GM21381 (cell line): ENCODE data around the gene EFCAB6.

Experiments used
- ATAC-seq: cut with Tn5 transposase; IDR thresholded peaks from one replicate; pipeline ENCODE4 v1.9.1; 2021; ENCODE audit warnings: mild to moderate bottlenecking, moderate library complexity; ENCODE audit not compliant: unreplicated experiment

The EFCAB6 gene

DNA sequence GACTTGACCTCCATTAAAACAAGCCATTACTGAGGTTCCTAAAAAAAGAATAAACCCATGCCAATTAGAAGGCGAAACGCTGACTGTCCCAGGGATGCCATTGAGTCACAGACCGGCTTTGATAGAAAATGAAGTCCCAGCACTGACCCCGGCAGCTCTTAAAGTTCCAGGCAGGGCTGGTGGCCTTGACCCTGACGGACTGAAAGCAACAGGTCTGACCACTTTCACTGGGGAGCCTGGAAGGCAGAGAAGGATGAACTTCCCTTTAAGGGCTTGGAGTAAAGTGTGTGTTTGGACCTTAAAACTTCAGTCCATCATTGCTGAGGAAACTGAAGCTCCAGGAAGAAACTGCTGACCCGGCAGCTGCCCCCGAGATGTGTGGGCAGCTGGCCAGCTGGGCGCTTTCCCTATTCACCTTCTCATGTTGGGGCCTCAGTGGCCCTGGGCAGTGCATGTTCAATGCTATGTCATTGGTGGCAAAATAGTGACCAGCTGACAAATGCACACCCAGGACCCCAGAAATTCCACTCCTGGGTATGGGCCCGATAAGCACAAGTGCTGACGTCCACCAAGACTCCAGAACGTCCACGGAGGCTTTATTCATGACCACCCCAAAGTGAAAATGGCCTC, 18.9 kb upstream of the EFCAB6 start:
- no peak for ATAC-seq

DNA sequence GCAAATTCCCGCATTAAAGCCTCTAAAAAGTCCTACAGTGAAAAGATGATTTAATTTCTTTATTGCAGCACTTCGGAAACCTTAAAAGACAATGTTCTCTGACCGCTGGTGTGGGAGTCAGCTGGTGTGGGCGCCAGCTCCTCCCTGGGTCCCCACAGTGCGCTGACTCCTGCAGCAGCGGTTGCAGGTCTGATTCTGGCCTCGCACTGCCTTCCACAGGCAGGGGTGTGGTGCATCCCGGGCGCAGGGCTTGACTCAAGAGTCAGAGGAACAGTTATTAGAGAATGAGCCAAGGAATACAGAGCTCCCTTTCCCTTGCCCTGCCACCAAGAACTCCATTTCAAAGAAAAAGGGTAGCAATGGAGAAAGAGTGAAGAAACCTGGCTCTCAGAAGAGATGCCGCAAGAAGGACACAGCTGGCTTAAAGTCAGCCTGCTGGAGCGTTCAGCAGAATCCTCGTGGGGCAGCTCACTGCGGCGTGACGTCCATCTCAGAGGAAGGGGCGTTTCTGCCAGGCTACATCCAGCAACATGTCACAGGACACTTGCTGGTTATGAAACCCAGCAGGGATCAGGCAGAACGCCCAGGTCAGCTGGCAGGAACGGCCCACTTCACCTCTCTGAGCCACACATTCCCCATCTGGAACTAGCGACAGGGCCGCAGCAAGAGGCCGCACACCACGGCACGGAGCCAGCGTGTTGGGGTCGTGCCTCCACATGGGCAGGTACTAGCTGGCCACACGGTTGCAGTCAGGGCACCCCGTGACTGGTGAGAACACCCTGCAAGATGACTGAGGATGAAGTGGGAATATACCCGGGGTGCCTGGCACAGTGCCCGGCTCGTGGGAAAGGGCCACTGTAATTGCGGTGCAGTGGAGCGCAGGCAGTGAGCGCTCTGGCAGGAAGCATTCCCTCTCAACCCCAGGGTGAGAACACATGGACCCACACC, 18.1 kb upstream of the EFCAB6 start:
- no peak for ATAC-seq

DNA sequence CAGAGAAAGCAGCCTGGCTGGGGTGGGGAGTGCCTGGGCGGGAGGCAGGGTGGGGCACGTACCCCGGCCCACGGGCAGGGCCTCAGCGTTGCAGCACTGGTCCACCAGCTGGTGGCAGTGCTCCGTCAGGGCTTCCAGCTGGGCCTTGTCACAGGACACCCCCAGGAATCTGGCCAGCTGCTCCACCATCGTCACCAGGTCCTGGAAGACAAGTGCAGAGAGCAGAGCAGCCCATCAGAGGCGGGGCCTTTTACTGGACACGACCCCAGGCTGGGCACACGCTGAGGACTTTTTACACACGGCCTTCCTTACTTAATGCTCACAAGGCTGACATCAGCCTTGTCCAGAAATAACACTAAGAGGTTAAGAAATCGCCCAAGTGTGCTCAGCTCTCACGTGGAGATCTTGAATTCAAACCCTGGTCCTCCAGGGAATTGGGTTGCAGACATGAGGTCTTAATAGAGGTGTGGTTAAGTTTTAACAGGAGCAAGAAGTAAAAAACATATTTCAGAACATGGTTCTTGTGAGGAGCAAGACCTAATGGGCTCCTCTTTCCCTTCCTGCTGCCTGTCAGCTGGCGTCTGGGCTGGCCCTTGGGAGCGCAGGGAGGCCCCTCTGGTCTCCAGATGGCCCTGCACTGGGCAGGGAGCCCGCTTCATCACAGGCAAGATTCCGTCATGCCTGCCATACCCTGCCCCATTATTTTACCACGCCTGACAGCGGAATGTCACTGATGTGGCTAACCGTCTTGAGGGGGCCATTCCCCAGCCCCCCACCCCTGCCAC, 17.1 kb upstream of the EFCAB6 start:
- no peak for ATAC-seq

DNA sequence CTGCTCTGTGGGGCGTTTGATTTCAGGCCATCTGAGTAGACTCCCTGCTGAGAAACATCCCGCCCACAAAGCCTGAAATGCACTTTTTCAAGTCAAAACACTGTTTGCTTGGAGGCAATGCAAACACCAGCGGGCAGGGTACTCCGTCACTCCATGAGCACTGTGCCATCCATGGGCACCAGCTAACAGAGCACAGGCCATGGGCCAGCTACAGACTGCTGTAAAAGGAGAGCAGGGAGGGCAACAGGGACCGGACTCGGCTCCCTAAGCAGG, 16.6 kb upstream of the EFCAB6 start:
- no peak for ATAC-seq

DNA sequence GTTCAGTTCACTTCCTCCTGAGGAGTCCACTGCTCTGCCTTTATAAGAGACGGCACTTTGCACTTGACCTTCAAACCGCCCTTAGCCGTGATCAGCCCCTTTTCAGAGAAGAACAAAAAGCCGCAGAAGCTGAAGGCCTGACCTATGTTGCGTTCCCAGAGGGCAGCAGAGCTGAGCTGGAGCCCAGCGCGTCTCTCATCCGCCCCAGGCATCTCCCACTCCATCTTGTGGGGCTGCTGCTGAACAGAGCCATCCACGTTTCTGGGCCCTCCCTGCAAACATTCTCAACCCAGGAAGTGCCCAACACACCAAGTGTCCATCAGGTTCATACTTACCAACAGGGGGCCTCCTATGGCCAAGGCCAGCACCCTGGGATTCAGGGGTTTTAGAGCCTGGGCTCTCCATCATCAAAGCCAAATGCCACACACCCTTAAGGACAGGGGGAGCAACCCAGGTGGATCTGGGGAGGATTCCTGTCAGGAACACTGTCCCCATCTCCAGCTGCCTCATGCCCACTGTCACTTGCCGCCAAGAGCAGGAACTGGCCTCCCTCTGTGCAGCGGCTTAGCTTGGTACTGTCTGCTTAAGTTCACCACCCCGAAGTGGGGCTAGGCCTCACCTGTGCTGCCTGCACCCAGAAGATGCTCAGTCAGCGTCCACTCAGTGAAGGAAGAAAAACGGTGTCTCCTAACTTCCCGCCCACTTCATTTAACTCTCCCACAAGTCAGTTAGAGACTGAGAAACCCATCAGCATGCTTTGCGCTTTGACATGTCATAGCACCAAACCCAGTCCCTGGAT, 16.0 kb upstream of the EFCAB6 start:
- ATAC-seq: no peak

DNA sequence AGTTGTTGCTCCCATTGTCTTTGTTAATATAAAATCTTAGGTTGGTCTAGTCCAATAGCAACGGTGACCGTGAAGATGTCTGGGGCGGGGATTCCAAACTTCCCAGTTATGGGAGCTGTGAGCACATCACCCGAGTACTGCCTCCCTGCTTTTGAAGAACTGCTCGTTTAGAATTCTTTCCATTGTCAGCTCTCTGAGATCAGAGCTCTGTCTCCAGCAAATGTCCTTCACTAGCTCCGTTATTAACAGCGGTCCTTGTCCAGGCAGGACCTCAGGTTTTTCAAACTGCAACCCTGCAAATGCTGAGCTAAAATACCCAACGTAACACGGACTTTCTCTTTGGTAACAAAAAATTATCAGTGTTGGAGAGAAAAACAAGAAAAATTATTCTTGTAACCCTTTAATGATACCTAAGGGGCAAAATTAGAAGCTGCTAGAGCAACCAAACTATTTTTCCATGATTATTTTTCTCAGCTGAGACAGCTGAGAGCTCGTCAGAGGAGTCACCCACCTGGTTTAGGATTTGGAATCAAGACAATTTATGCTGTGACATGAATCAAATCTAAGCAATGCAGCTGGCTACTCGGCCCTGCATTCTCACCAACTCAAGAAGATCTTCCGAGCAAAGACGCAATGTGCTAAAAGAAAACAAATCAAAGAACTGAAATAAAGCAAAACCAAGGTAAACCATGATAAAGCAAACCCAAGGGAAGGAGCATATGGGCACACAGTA, 15.1 kb upstream of the EFCAB6 start:
- no peak for ATAC-seq

DNA sequence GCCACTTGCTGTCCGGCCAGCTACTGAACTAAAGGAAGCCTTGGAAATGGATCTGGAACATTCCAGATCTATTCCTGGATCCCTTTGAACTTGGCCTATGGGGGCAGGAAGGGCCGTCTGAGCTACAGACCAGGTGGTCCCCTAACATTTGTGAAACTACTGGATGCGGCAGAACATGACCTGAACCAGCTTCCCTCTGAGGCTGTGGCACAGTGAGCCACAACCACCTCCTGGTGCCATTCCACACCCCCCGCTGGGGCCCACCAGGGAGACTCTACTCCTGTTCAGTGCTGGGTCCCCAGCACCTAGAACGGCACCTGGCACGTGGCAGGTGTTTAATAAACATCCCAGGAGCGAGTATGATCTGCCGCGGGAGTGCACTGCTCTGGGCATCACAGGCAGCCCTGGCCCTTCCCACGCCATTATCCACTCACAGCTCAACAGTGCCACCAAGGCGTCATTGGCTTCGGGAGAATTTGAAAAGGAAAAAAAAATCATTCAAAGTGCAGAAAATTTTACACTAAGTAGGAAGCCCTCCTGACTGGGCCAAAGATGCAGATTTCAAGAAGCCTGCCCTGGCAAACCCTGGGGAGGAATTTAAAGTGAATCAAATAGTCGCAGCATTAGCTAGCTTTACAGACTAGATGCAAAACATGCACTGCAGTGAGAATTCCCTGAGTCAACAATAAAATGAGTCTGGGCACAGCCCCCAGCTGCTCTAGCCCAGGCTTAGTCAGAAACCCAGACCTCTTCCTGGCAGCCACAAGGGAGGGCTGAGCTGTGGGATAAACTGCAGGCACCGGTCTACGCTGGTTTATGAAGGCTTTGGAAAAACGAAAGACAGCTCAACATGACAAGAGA, 14.3 kb upstream of the EFCAB6 start:
- ATAC-seq: no peak

DNA sequence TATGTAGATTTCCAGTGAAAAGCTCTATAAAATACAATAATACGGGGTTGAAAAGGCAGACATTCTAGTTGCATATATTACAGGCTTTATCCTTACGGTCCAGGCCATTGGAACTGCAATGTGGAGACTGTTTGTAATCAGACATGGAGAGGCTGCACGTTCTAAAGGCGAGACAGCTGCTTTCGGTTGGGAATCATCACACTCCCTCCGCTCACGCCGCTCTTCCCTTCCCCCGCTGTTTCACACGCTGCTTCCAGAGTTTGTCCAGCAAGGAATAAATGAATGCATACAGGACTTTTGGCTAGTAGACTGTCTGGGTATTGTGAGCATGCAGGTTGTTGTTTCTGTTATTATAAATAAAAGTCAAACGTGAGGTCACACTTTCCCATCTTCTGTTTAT, 13.5 kb upstream of the EFCAB6 start:
- ATAC-seq: no peak

DNA sequence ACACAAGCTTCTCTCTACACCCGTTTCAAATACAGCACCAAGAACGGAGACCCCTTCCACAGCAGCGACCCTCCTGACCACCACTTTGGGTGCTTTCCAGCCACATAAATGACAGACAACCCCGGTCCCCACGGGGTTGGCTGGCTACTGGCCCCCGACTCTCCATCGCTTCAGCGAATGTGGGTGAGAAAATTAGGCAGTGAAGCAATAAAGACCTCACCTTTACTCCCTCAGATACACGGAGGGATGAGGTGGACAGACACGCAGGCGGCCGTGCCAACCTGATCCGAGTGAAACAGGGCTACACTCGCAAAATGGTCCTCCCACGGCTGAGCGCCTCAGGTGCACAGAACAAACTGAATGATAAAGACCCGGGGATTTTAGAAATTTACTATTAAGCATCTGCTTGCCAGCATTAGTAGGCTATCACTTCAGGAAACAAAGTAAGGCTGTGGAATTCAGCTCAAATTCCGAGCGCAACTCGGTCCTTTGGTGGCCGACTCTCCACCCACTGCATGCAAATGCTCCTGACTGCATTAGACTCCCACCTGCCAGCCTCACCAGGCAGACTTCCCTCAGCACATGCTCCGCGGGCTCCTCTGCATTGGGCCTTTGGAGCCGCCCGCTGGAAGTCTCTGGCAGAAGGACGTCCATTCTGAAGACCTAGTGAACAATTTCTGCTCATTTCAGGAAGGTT, 12.8 kb upstream of the EFCAB6 start:
- no peak for ATAC-seq

DNA sequence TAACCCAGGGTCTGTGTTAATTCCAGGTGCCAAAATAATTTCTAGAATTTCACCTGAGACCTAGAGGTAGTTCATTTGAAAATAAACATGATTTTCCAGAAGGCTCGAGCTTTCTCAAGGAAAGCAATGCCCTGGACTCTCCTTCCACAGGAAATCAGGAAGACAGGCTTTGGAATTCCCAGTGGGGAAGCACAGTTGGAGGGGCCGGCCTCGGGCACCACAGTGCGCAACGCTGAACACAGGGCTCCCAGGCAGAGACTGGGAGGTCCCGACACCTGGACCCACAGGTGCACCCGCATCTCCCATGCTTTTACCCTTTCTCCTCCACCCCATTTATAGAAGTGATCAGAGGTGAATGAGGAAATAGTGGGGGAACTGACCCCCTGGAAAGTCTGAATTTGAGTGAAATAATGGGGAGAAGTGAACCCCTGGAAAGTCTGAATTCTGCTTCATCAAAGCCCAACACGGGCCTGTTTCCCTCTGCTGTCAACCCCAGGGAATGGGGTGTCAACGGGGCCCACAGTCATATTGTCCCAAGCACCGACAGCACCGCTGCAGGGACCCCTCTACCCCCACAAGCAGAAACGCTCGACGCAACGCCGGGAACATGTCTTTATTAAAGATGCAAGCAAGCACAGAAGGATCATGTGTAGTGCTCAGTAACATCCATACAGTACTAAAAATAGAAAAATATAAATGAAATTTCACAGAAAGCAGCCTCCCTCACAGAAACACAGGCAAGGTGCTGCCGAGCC, 12.0 kb upstream of the EFCAB6 start:
- ATAC-seq: no peak

DNA sequence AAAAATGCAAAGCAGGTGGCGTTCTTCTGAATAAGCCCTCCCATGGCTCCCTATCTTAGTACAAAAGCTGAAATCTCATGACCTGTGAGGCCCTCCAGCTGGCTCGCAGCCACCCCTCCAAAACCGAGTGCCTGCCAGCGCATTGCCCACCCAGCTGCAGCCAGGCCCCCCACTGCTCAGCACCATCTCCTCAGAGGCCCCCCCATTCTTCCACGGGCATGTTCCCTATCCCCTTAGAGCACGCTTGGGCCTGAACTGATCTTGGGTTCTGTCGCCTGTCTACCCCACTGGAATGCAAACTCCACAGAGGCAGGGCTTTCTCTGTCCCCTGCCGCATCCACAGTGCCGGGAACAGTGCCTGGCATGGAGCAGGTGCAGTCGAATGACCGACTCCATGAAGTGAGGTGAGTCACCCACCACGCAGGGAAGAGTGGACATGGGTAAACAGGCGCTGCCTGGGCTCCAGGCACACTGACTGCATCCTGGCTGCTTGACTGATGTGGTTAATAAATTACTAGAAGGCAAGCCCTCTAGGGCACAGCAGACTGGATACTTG, 11.3 kb upstream of the EFCAB6 start:
- ATAC-seq: no peak

DNA sequence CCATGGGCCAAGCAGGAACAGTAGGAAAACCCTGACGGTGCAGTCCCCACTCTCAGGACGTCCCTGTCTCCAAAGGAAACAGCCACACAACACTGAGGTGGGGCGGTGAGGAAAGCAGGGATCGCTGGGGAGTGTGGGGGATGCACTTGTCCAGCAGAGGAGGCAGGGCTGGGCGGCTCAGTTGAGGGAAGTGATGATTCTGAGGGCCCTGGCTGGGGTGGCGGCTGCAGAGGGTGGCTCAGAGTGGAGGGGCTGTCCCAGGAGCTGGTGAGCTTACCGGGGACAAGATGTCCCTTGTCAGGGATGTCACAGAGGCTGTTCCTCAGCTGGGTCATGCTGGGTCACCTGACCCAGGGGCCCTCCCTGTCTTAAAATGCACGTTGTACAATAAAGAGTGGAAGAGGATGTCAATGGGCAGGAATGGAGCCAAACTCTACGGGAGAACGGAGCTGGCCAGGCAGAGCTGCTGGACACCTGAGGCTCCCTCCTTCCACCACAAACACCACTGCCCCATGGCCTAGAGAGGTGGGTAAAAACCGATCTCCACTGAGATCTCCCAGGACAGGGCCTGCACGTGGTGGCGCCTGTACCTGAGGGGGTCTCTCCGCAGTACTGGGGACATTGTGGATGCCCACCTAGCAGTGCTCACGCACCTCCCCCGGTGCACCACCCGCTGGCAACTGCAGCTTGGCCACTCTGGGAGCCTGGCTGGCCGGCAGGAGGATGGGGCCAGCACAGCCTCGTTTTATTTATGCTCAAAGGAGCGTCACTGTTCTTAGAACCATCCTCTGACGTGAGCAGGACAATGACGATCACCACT, 9.7 kb upstream of the EFCAB6 start:
- no peak for ATAC-seq

DNA sequence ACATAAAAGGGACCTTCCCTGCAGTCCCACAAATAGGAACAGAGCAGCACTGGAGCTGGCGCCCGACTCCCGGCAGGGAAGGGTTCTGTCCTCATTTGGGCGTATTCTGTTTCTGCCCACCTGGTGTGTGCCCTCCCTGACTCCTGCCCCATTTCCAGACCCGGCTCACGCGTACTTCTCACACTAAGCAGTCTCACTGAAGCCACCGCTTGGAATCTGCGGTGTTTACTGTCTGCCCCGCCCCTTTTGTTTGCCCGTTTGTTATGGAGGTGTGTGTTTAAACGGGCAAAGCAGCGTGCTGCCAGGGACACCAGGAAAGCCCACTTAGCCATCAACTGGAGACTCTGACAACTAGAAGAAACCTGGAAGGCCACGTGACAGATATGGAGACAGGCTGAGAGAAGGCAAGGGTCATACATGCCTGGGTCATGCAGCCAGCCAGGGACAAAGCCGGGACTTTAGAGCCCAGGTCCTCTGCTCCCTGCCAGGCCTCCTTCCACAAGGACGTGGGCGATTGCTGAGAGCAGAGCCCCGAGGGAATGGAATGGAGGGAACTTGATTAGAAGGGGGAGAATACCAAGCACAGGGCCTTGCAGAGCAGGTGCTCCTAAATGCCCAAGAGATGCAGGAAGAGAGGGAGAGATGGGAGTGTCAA, 8.7 kb upstream of the EFCAB6 start:
- no peak for ATAC-seq

DNA sequence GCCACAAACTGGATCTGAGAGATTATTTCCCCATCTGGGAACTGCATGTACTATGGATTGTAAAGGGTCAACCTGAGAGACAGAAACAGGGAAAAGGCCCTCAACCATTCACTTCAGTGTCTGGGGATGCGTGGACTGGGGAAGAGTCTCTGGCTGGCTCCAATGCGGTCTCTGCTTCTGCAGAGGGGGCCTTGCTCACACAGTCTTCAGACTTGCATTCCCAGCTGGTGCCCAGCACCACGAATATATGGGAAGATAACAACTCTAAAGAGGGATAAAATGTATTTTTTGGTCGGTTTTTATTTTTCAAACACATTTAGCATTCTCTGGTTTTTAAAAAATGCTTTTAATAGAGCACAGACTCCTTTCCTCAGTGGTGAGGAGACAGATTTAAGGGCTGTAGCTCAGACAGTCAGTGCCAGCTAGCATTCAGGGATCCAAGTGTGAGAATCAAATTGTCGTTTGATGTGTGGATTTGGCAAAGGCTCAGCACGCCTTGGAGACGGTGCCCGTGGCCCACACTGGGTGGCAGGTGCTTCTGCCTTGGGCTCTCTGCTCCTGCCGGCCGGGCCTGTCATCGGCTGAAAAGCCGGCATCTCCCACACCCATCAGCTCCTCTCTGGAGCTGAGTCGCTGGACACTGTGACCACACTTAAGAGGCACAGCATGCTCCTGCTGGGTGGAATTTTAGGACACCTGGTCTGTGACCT, 8.0 kb upstream of the EFCAB6 start:
- no peak for ATAC-seq

DNA sequence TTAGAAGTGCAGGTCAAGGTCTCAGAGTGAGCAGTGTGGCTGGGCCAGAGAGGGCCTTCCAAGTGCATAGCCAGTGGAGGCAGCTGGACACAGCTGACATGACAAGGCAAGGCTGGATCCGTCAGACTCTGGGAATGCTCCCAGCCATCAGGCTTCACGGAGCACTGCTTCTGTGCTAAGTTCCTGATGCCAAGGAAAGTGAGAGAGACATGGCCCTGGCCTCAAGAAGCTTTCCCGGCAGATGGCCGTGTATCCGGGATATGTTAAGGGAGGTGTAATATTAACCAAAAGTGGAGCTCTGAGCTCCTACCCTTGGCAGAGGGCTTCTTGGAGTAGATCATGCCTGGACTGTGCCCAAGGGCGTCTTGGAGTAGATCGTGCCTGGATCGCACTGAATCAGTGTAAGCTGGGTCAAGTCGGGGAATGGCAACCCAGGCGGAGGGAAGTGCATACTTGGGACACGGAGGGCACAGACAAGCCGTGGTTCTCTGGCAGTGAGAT, 7.4 kb upstream of the EFCAB6 start:
- ATAC-seq: no peak

DNA sequence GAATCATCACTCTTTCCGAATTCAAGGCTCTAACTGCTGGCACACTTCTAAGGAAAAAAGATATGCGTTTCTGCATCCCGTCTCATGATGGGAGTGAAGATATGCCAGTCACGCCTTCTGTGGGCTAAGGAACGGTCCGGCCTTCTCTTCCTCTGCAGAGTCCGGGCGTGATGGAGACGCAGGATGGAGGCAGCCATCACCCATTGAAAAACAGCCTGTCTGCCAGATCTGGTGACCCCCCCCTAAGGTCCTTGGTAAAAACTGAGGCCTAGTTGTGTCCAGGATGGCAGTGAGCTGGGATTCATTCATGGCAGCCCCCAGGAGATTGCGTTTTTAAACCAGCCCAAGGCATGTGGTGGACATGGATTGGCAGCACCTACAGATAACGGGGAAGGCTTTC, 6.9 kb upstream of the EFCAB6 start:
- ATAC-seq: no peak
